ENCODE results near the gene ALK. TPM values are rescaled to one million over a fixed set of nuclear protein-coding genes. Genes with fewer than 3 reads are reported as not detected.

ALK gene
- total RNA-seq, 4 donors from 2014 or later = 0.66 TPM; not detected in 3

- H3K4me3 ChIP-seq (ENCODE audit: low read depth, poor library complexity, severe bottlenecking) = no peak overlapping the region
- TF ChIP-seq POLR2A (IDR thresholded peaks at IDR 0.05) = no peak
- TF ChIP-seq, protein P1, sequence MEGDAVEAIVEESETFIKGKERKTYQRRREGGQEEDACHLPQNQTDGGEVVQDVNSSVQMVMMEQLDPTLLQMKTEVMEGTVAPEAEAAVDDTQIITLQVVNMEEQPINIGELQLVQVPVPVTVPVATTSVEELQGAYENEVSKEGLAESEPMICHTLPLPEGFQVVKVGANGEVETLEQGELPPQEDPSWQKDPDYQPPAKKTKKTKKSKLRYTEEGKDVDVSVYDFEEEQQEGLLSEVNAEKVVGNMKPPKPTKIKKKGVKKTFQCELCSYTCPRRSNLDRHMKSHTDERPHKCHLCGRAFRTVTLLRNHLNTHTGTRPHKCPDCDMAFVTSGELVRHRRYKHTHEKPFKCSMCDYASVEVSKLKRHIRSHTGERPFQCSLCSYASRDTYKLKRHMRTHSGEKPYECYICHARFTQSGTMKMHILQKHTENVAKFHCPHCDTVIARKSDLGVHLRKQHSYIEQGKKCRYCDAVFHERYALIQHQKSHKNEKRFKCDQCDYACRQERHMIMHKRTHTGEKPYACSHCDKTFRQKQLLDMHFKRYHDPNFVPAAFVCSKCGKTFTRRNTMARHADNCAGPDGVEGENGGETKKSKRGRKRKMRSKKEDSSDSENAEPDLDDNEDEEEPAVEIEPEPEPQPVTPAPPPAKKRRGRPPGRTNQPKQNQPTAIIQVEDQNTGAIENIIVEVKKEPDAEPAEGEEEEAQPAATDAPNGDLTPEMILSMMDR (IDR thresholded peaks at IDR 0.05) = no peak
- DNase-seq (ENCODE audit: low spot score in 2 of 2) = no peak
- 84 to 91% methylated on average over 3 of the region's 3 CpGs for WGBS, 2 donors
- intact Hi-C loops (cut with DNase I; ENCODE audit: low total_unique reads) = no loop called here
Observed at GRCh38 chr2:29444150-29444549, 477.2 kb downstream of the ALK start.

DNA sequence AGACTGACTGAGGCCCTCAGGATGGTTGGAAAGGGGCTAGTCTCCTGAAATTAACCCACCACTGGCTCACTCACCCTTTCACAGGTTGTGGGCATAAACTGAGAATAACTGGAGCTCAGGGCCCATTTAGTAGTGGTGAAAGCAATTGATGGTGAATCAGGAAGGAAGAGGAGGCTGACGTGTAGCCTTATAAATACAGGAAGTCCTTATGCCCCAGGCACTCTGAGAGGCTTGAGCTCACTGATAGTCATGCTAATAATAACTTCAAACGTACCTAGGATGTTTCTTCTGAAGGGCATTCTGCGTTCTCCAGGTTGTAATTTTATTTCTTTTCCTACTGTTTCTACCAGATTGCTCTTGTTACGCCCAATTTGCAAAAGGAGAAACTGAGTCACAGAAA lies 477.8 kb downstream of the ALK start:
- intact Hi-C loops (cut with DNase I; ENCODE audit: low total_unique reads) = no loop called here
- no peak overlapping the region for H3K4me3 ChIP-seq (ENCODE audit: low read depth, poor library complexity, severe bottlenecking)
- WGBS, 2 donors = 20 to 48% methylated on average over 4 of the region's 4 CpGs
- TF ChIP-seq, protein P1 (IDR thresholded peaks at IDR 0.05) = no peak
- TF ChIP-seq POLR2A (IDR thresholded peaks at IDR 0.05) = no peak
- no peak for DNase-seq (ENCODE audit: low spot score in 2 of 2)

DNA sequence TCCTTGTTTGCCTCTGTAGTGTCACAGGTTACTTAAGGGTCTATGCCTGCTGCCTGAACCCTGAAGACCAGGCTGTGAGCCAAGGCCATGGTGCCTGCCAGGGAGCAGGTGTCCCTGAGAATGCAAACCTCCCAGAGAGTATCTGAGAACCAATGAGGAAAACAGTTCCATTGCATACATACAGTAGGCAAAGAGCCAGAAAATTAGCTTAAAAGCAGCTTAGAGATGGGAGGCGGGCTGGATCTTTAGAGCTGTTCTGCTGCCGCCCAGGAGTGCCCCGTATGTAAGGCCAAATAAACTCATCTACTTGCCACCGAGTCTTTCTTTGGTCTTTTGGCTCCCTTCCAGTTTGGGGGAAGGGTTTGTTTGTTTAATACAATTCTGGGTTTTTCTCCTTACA lies 478.2 kb downstream of the ALK start:
- WGBS, 2 donors = 51 to 67% methylated on average over 4 of the region's 4 CpGs
- intact Hi-C loops (cut with DNase I; ENCODE audit: low total_unique reads) = no loop called here
- no peak for TF ChIP-seq POLR2A (IDR thresholded peaks at IDR 0.05)
- TF ChIP-seq, protein P1 (IDR thresholded peaks at IDR 0.05) = no peak
- no peak for DNase-seq (ENCODE audit: low spot score in 2 of 2)
- H3K4me3 ChIP-seq (ENCODE audit: low read depth, poor library complexity, severe bottlenecking) = no peak overlapping the region

DNA sequence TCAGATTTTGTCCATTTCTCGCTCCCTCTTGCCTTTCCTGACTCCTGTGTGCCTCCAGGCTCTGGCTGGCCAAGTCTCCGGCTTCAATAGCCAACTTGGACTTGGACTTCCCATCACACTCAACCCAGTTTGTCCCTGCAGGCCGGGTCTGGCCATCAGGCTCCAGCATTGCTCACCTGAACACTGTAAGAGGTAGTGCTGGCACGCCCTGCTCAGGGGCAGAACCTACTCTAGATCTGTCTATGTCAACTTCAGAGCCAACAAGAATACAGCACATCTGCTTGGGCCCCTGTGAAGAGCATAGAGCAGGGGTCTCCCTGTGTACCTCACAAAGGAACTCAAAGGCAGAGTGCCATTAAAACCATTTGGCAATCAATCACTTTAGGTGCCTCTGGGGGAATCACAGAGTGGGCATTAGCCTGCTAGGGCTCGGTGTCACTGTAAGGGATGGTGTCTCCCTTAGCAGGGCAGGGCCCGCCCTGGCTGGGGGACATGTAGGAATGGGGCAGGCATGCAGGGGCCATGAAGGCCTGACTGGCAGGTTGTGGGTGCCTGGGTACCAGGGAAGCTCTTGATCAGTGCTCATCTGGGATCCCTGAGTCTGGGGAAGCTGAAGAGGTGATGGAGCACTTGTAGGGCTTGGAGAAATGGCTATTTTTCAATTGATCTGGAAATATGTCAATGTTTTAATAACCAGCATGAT lies 480.3 kb downstream of the ALK start:
- no peak for DNase-seq (ENCODE audit: low spot score in 2 of 2)
- TF ChIP-seq POLR2A (IDR thresholded peaks at IDR 0.05) = no peak
- TF ChIP-seq, protein P1 (IDR thresholded peaks at IDR 0.05) = no peak
- intact Hi-C loops (cut with DNase I; ENCODE audit: low total_unique reads) = no loop called here
- WGBS, 2 donors = 82 to 92% methylated on average over 6 of the region's 6 CpGs
- H3K4me3 ChIP-seq (ENCODE audit: low read depth, poor library complexity, severe bottlenecking) = no peak overlapping the region

GRCh38 chr2:29433920-29434319 lies 487.5 kb downstream of the ALK start:
- intact Hi-C loops (cut with DNase I; ENCODE audit: low total_unique reads) = no loop called here
- 93% methylated on average over 3 of the region's 3 CpGs for WGBS, 2 donors
- no peak overlapping the region for H3K4me3 ChIP-seq (ENCODE audit: low read depth, poor library complexity, severe bottlenecking)
- no peak for TF ChIP-seq POLR2A (IDR thresholded peaks at IDR 0.05)
- TF ChIP-seq, protein P1 (IDR thresholded peaks at IDR 0.05) = no peak
- DNase-seq (ENCODE audit: low spot score in 2 of 2) = no peak

- TF ChIP-seq POLR2A (IDR thresholded peaks at IDR 0.05) = no peak
- TF ChIP-seq, protein P1 (IDR thresholded peaks at IDR 0.05) = no peak
- no peak overlapping the region for H3K4me3 ChIP-seq (ENCODE audit: low read depth, poor library complexity, severe bottlenecking)
- no peak for DNase-seq (ENCODE audit: low spot score in 2 of 2)
- intact Hi-C loops (cut with DNase I; ENCODE audit: low total_unique reads) = no loop called here
- 82% methylated on average over 2 of the region's 2 CpGs for WGBS, 2 donors
Observed at GRCh38 chr2:29433128-29433527, 488.3 kb downstream of the ALK start.
